Measurements from ENCODE around the gene NAB2.

DNA sequence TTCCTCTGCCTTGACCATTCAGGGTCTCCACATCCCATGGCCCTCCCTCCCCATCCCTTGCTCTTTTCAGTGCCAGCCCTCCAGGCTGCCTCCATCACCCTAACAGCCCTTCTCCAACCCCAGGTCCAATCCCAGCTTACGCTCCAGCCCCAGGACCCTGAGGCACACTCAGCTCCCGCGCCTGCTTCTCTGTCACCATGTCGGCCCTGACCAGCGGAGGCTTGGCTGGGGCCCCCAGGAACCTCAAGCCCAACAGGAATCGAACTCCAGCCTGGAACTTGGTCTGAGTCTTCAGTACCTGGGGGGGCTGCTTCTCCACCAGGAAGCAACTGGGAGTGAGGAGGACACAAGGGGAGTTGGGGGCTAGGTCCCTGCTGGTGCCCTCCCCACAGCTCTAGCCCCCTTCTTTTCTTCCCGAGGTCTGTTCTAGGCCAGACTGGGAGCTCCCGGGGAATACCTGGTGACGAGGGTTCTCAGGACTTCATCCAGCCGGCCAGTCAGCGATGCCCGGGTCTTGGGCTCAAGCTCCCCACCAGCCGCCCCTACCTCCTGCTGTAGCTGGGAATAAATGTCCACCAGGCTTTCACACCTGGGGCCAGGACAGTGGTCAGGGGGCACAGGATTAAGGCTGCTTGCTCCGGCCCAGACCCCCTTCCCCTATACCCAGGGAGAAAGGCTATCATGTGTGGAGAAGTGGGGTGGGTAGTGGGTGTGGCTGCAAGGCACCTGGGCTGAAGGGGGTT lies 16.3 kb downstream of the NAB2 start:
- TF ChIP-seq CTCF (IDR thresholded peaks at IDR 0.05 in 2 of 3, conservative IDR thresholded peaks at IDR 0.05 in 1 of 3; ENCODE audit: control insufficient read depth in 2 of 3, extremely low read depth in 1 of 3, insufficient read depth in 1 of 3, low read depth in 3 of 3, low read length in 3 of 3) = no peak
- TF ChIP-seq POLR2AphosphoS5 (IDR thresholded peaks at IDR 0.05; ENCODE audit: low read length) = no peak
- TF ChIP-seq FOS (IDR thresholded peaks at IDR 0.05; ENCODE audit: borderline replicate concordance, extremely low read depth, insufficient read length) = no peak
- TF ChIP-seq ZBTB33 (IDR thresholded peaks at IDR 0.05) = no peak
- no peak for TF ChIP-seq EZH2 (IDR thresholded peaks at IDR 0.05; ENCODE audit: borderline replicate concordance, control insufficient read depth, low read depth, low read length)
- no peak for TF ChIP-seq IKZF1 (conservative IDR thresholded peaks at IDR 0.05)
- TF ChIP-seq ZNF274 (IDR thresholded peaks at IDR 0.05; ENCODE audit: insufficient read depth, insufficient read length) = no peak
- no peak for TF ChIP-seq YY1 (IDR thresholded peaks at IDR 0.05; ENCODE audit: low read depth, low read length)
- no peak for TF ChIP-seq ZZZ3 (IDR thresholded peaks at IDR 0.05; ENCODE audit: control insufficient read depth, insufficient read length, low read depth)
- TF ChIP-seq LARP7 (IDR thresholded peaks at IDR 0.05) = no peak
